Activated B cell treated with CpG ODN at 0.5 μM for 24 hours (primary cell): ENCODE data around the gene MPV17L2. TPM values are rescaled to one million over a fixed set of nuclear protein-coding genes. Genes with fewer than 3 reads are reported as not detected.

Source experiments
- ATAC-seq: fragments of 200-7000 bp; cut with Tn5 transposase; one replicate; pipeline ENCODE4 v1.10.0; 2021; ENCODE audit warnings: low read depth, mild to moderate bottlenecking, moderate library complexity
- CTCF ChIA-PET: fragments of 350-600 bp; sonication (Branson Sonifier 250); formaldehyde crosslinking; loops from one replicate; lab custom pipeline; 2021; ENCODE audit warnings: antibody characterized with exemption; lab: Charles Lee
- POLR2A ChIA-PET: fragments of 350-600 bp; sonication (Branson Sonifier 250); formaldehyde crosslinking; loops from one replicate; lab custom pipeline; 2021; ENCODE audit warnings: antibody characterized with exemption; lab: Charles Lee
- DNase-seq: peaks from one replicate; pipeline ENCODE4 v3.0.0; 2022
- H3K27ac Mint-ChIP-seq: one replicate; pipeline ENCODE4 v1.8.0; 2020; ENCODE audit warnings: mixed read lengths
- H3K27me3 Mint-ChIP-seq: one replicate; pipeline ENCODE4 v1.8.0; 2021; ENCODE audit warnings: mixed read lengths
- H3K36me3 Mint-ChIP-seq: one replicate; pipeline ENCODE4 v1.8.0; 2021; ENCODE audit warnings: low read depth, mixed read lengths
- H3K4me1 Mint-ChIP-seq: one replicate; pipeline ENCODE4 v1.8.0; 2021; ENCODE audit warnings: mixed read lengths
- H3K4me3 Mint-ChIP-seq: one replicate; pipeline ENCODE4 v1.8.0; 2020; ENCODE audit warnings: mild to moderate bottlenecking, mixed read lengths
- H3K9me3 Mint-ChIP-seq: one replicate; pipeline ENCODE4 v1.8.0; 2020; ENCODE audit warnings: mixed read lengths
- intact Hi-C: fragments of 100-400 bp; cut with micrococcal nuclease; formaldehyde crosslinking; loops from one replicate; pipeline ENCODE4 v1.15.1; 2024
- total RNA-seq: library from RNA; stranded (reverse); gene quantifications from 2 replicates; pipeline ENCODE4 v1.2.3, GENCODE V29; 2022
- TF ChIP-seq, protein P1 (sequence below): fragments of 200-600 bp; IDR thresholded peaks from one replicate; pipeline ENCODE4 v1.8.0; 2022; ENCODE audit warnings: antibody characterized with exemption, mild to moderate bottlenecking

MPV17L2 gene
- total RNA-seq, 1 donor from 2014 or later, result 17.9 TPM

DNA sequence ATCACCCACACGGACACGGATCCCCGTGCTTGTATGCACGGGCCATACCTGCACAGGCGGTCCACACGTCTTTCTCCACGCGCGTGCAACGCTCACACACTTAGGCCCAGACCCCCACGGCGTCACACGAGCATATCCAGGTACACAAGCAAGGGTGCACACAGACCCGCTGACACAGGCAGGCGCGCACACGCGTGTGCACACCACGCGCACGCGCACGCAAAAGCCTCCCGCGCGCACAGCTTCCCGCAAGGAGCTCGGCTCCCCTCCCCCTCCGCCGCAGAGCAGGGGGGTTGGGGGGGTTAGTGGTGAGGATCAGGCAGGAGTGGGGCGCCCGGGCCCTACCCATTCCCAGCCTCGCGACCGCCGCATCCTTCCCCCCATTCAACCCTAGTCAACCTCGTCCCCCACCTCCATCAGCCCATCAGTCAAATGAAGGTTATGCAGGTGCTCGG lies 10.4 kb downstream of the MPV17L2 start:
- peaks cover 14% of the 10 kb centered on the region for H3K36me3 Mint-ChIP-seq
- ATAC-seq, result no peak
- no peaks in the 10 kb centered on the region for H3K9me3 Mint-ChIP-seq
- intact Hi-C loops, result no loop called here
- peaks cover 29% of the 10 kb centered on the region for H3K4me1 Mint-ChIP-seq
- ChIA-PET CTCF (interaction anchor here (1.1 to 2.7 kb wide), 6 partner anchors 12 to 185 kb away, joined by 3 to 12 read pairs (median 7); no protein-coding TSS in a partner anchor), POLR2A (interaction anchor here (0.5 to 6.0 kb wide), 21 partner anchors 10 to 717 kb away, joined by 3 to 112 read pairs (median 6); partner anchors contain the start of genes IFI30, JUND, LSM4 and MAST3)
- peak overlapping the region; percentile 88 for H3K4me3 Mint-ChIP-seq
- TF ChIP-seq, protein P1, sequence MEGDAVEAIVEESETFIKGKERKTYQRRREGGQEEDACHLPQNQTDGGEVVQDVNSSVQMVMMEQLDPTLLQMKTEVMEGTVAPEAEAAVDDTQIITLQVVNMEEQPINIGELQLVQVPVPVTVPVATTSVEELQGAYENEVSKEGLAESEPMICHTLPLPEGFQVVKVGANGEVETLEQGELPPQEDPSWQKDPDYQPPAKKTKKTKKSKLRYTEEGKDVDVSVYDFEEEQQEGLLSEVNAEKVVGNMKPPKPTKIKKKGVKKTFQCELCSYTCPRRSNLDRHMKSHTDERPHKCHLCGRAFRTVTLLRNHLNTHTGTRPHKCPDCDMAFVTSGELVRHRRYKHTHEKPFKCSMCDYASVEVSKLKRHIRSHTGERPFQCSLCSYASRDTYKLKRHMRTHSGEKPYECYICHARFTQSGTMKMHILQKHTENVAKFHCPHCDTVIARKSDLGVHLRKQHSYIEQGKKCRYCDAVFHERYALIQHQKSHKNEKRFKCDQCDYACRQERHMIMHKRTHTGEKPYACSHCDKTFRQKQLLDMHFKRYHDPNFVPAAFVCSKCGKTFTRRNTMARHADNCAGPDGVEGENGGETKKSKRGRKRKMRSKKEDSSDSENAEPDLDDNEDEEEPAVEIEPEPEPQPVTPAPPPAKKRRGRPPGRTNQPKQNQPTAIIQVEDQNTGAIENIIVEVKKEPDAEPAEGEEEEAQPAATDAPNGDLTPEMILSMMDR, result no peak
- peaks cover under 1% of the 10 kb centered on the region for H3K27me3 Mint-ChIP-seq
- no peak for DNase-seq
- peak overlapping the region; percentile 70 for H3K27ac Mint-ChIP-seq

DNA sequence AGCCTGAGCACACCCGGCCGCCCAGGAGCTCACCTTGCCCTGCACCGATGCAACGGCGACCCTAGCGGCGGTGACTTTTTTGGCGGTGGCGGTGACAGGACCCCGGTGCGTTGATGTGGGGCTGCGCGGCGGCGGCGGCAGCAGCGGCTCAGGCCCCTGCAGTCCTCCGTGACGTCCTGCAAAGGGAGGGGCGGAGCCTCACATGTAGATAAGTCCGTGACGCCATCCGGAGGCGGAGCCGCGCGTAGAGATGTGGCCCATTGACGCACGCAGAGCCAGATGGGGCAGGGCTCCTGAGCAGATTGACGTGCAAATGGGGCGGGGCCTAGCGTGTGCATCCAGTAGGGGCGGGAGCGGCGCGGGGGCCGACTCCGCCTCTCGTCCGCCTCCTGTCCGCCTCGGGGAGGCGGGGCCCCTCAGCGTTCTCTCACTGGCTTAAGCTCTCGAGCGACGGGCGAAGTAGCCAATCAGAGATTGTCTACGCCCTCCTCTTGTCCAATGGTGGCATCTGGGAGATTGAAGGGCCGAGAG lies 10.9 kb downstream of the MPV17L2 start, which contains the start of gene RAB3A:
TSS of gene RAB3A (minus strand) at position 180 of the 531 bp plus-strand sequence. CDS start 1,302 bp downstream, outside the sequence.
- intact Hi-C loops, result loop anchor here (1.0 to 2.0 kb wide), 10 partner anchors 12 to 432 kb away; partner anchors contain the start of genes IFI30 and LSM4
- H3K36me3 Mint-ChIP-seq, result peaks cover 9% of the 10 kb centered on the region
- peaks cover 29% of the 10 kb centered on the region for H3K4me1 Mint-ChIP-seq
- peak; percentile 86 for ATAC-seq
- H3K27ac Mint-ChIP-seq, result peak within 1 kb of the TSS; percentile 87
- H3K4me3 Mint-ChIP-seq, result peak within 1 kb of the TSS; percentile 92
- peaks cover 5% of the 10 kb centered on the region for H3K27me3 Mint-ChIP-seq
- H3K9me3 Mint-ChIP-seq, result no peaks in the 10 kb centered on the region
- peak; percentile 95 for DNase-seq
- ChIA-PET CTCF (interaction anchor here (1.2 to 2.7 kb wide), 5 partner anchors 12 to 184 kb away, joined by 3 to 12 read pairs (median 7); no protein-coding TSS in a partner anchor), POLR2A (interaction anchor here (0.5 to 6.0 kb wide), 23 partner anchors 10 to 717 kb away, joined by 3 to 112 read pairs (median 6); partner anchors contain the start of genes IFI30, JUND, LSM4 and MAST3)
- TF ChIP-seq, protein P1, result no peak

DNA sequence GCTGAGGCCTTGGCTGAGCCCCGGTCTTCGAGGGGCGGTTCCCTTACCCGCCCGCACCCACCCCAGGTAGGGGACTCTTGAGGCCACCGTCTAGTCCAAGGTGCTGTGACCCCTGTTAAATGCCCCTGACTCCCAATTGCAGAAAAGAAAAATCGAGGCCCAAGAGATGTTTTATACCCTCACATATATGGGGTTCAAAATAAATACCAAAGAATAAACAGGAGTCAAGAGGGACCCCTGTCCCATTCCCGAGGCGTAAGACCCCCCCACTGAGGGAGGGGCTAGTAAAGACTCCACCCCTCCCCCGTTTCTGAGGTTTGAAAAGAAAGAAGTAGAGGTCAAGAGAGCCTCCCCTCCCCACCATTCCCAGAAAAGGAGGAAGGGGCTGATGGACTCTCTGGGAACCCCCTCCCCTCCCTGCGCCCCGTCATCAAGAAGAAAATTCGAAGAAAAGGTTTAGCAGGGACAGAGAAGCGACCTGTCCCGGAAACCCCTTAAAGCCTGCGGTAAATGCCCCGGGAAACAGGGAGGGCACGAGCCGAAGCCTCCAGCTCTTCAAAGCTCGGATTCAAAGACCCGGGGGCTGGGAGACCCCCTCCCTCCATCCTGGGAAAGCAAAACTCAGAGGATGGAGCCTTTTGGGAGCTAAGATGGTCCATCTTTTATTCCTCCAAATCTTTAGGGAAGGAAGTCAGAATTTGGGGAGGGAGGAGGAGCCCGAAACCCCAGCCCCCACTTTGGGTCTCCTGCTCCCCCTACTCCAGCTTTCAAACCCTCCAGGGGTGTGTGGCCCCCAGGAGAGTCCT lies 11.6 kb downstream of the MPV17L2 start:
- CTCF ChIA-PET, result interaction anchor here (0.7 to 6.8 kb wide), 11 partner anchors 13 to 266 kb away, joined by 3 to 95 read pairs (median 7); a partner anchor contains a TSS
- no peaks in the 10 kb centered on the region for H3K9me3 Mint-ChIP-seq
- ATAC-seq (peak; percentile 29), DNase-seq (peak; percentile 70)
- H3K4me1 Mint-ChIP-seq, result peaks cover 29% of the 10 kb centered on the region
- POLR2A ChIA-PET, result interaction anchor here (0.5 to 6.0 kb wide), 25 partner anchors 11 to 524 kb away, joined by 3 to 112 read pairs (median 6); partner anchors contain the start of genes IFI30, IQCN, JUND and LSM4
- intact Hi-C loops, result loop anchor here (1.0 to 2.0 kb wide), 10 partner anchors 12 to 432 kb away; partner anchors contain the start of genes IFI30 and LSM4
- H3K27ac Mint-ChIP-seq, result peak overlapping the region; percentile 87
- peaks cover 6% of the 10 kb centered on the region for H3K36me3 Mint-ChIP-seq
- peaks cover 5% of the 10 kb centered on the region for H3K27me3 Mint-ChIP-seq
- peak overlapping the region; percentile 92 for H3K4me3 Mint-ChIP-seq
- TF ChIP-seq, protein P1, result no peak

DNA sequence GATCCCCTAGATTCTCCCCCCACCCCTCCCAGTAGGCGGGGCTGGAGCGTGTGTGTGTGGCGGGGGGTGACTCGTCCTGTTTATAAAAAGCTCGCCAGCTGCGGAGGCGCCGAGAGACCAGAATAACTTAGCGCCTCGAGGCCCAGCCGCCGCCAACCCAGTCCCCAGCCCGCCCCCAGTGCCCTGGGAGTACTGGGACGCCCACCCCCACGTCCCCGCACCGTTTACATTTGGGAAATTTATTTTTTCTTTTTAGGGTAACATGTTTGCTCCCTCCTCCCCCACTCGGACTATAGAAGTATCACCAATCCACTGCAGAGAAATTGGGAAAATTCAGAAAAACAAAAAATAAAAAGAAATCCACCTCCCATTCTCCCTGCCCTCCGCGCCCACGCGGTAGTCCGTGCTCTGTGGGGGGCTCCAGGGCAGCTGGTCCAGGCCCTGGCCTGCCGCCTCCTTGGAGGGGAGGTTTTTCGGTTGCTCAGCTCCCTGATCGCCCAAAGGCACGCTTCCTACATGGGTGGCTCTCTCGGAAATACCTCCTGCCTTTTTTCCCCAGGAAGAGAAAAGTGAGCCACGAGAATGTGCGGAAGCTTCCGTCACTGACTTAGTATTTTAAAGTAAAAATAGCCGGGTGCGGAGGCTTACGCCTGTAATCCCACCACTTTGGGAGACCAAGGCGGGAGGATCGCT lies 12.3 kb downstream of the MPV17L2 start:
- TF ChIP-seq, protein P1, result no peak

More for the DNA sequence above, 12.3 kb downstream of the MPV17L2 start:
- Mint-ChIP-seq H3K27me3 (peaks cover 5% of the 10 kb centered on the region), H3K9me3 (no peaks in the 10 kb centered on the region), H3K4me1 (peaks cover 27% of the 10 kb centered on the region), H3K4me3 (peak overlapping the region; percentile 92), H3K36me3 (peaks cover 4% of the 10 kb centered on the region), H3K27ac (peak overlapping the region; percentile 87)
- ATAC-seq (no peak), DNase-seq (peak; percentile 64)
- CTCF ChIA-PET, result interaction anchor here (0.9 to 6.8 kb wide), 9 partner anchors 14 to 267 kb away, joined by 3 to 95 read pairs (median 7); a partner anchor contains a TSS
- intact Hi-C loops, result loop anchor here (2.0 kb wide), 3 partner anchors 19 to 259 kb away; partner anchors contain the start of gene LSM4
- POLR2A ChIA-PET, result interaction anchor here (0.6 to 6.0 kb wide), 20 partner anchors 12 to 525 kb away, joined by 3 to 112 read pairs (median 6); partner anchors contain the start of genes IFI30, IQCN, JUND and LSM4
